Hepatocyte (in vitro differentiated cells): Measurements from ENCODE around the gene CLPTM1. TPM values are rescaled to one million over a fixed set of nuclear protein-coding genes. Genes with fewer than 3 reads are reported as not detected.

Experiments used
- DNase-seq: peaks from one replicate; pipeline ENCODE4 v3.0.0-alpha.2; 2016; ENCODE audit warnings: low spot score
- H2AFZ ChIP-seq: fragments of 200-600 bp; sonication (generic); 2 replicates; pipeline ENCODE4 v1.6.0; 2016; ENCODE audit warnings: antibody characterized with exemption, mild to moderate bottlenecking
- H3K27ac ChIP-seq: fragments of 200-600 bp; sonication (generic); 2 replicates; pipeline ENCODE4 v1.5.1; 2016; ENCODE audit warnings: mild to moderate bottlenecking
- H3K27me3 ChIP-seq: fragments of 200-600 bp; sonication (generic); 2 replicates; pipeline ENCODE4 v1.6.1; 2016
- H3K36me3 ChIP-seq: fragments of 200-600 bp; sonication (generic); replicated peaks from 2 replicates; pipeline ENCODE4 v1.5.1; 2016; ENCODE audit warnings: low read depth; ENCODE audit not compliant: insufficient read depth
- H3K4me1 ChIP-seq: fragments of 200-600 bp; sonication (generic); 2 replicates; pipeline ENCODE4 v1.5.1; 2016; ENCODE audit warnings: mild to moderate bottlenecking, moderate library complexity; ENCODE audit not compliant: insufficient read depth
- H3K4me2 ChIP-seq: fragments of 200-600 bp; sonication (generic); 2 replicates; pipeline ENCODE4 v1.6.0; 2016
- H3K4me3 ChIP-seq: fragments of 200-600 bp; sonication (generic); 2 replicates; pipeline ENCODE4 v1.5.1; 2016; ENCODE audit warnings: mild to moderate bottlenecking
- H3K79me2 ChIP-seq: fragments of 200-600 bp; sonication (generic); 2 replicates; pipeline ENCODE4 v1.6.0; 2017; ENCODE audit warnings: mild to moderate bottlenecking
- H3K9me2 ChIP-seq: fragments of 200-600 bp; sonication (generic); replicated peaks from 2 replicates; pipeline ENCODE4 v1.6.0; 2017; ENCODE audit warnings: mild to moderate bottlenecking; ENCODE audit not compliant: insufficient read depth
- H3K9me3 ChIP-seq: fragments of 200-600 bp; sonication (generic); 2 replicates; pipeline ENCODE4 v1.5.1; 2016; ENCODE audit warnings: low read depth, mild to moderate bottlenecking
- H4K20me1 ChIP-seq: fragments of 200-600 bp; sonication (generic); 2 replicates; pipeline ENCODE4 v1.6.0; 2016; ENCODE audit warnings: mild to moderate bottlenecking; ENCODE audit not compliant: insufficient read depth, poor library complexity, severe bottlenecking
- EZH2 ChIP-seq: fragments of 200-600 bp; sonication (generic); IDR thresholded peaks from 2 replicates; pipeline ENCODE4 v1.6.1; 2016; ENCODE audit warnings: antibody characterized with exemption, mild to moderate bottlenecking, borderline replicate concordance
- EZH2phosphoT487 ChIP-seq: fragments of 200-600 bp; sonication (generic); IDR thresholded peaks from one replicate; pipeline ENCODE4 v1.6.1; 2018; ENCODE audit warnings: antibody characterized with exemption, mild to moderate bottlenecking, low read depth, moderate library complexity; ENCODE audit not compliant: unreplicated experiment, severe bottlenecking
- WGBS: methylation state at CpG from one replicate; pipeline ENCODE4 v1.1.6; 2016; ENCODE audit warnings: low lambda C conversion rate; ENCODE audit errors: missing lambda C conversion rate; 5-methylcytosine and 5-hydroxymethylcytosine counted together
- polyA plus RNA-seq: library from polyadenylated mRNA; unstranded; fragments of >200 nt; fragmentation: Nextera tagmentation; extraction: Ambion mirVana; gene quantifications from 2 replicates; pipeline ENCODE4 v1.2.1, GENCODE V29; 2016
- total RNA-seq: library from RNA; depleted of rRNA; stranded (reverse); fragments of >200 nt; gene quantifications from 2 replicates; pipeline ENCODE4 v1.2.3, GENCODE V29; 2014
- TF ChIP-seq, protein P1 (sequence below): fragments of 200-600 bp; sonication (generic); IDR thresholded peaks from 2 replicates; pipeline ENCODE4 v1.5.1; 2016; ENCODE audit warnings: antibody characterized with exemption, mild to moderate bottlenecking; ENCODE audit not compliant: poor library complexity

The CLPTM1 gene
- total and polyA plus RNA-seq, 2 experiments from 2014 or later: 49.1 to 93.1 TPM

DNA sequence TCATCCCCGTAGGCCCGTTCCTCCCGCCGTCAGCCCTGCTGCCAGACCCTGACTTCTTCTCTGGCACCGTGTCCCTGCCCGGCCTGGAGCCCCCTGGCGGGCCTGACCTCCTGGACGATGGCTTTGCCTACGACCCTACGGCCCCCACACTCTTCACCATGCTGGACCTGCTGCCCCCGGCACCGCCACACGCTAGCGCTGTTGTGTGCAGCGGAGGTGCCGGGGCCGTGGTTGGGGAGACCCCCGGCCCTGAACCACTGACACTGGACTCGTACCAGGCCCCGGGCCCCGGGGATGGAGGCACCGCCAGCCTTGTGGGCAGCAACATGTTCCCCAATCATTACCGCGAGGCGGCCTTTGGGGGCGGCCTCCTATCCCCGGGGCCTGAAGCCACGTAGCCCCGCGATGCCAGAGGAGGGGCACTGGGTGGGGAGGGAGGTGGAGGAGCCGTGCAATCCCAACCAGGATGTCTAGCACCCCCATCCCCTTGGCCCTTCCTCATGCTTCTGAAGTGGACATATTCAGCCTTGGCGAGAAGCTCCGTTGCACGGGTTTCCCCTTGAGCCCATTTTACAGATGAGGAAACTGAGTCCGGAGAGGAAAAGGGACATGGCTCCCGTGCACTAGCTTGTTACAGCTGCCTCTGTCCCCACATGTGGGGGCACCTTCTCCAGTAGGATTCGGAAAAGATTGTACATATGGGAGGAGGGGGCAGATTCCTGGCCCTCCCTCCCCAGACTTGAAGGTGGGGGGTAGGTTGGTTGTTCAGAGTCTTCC lies 82.4 kb downstream of the CLPTM1 start:
- H3K9me2 ChIP-seq: no peaks in the 10 kb centered on the region
- DNase-seq: no peak
- H3K4me1 ChIP-seq: peaks cover 9% of the 10 kb centered on the region
- H2AFZ ChIP-seq: no peak overlapping the region
- H3K4me2 ChIP-seq: no peak overlapping the region
- no peak overlapping the region for H3K27ac ChIP-seq
- peaks cover 36% of the 10 kb centered on the region for H3K79me2 ChIP-seq
- no peaks in the 10 kb centered on the region for H3K27me3 ChIP-seq
- no peaks in the 10 kb centered on the region for H3K9me3 ChIP-seq
- TF ChIP-seq EZH2: no peak
- TF ChIP-seq, protein P1, sequence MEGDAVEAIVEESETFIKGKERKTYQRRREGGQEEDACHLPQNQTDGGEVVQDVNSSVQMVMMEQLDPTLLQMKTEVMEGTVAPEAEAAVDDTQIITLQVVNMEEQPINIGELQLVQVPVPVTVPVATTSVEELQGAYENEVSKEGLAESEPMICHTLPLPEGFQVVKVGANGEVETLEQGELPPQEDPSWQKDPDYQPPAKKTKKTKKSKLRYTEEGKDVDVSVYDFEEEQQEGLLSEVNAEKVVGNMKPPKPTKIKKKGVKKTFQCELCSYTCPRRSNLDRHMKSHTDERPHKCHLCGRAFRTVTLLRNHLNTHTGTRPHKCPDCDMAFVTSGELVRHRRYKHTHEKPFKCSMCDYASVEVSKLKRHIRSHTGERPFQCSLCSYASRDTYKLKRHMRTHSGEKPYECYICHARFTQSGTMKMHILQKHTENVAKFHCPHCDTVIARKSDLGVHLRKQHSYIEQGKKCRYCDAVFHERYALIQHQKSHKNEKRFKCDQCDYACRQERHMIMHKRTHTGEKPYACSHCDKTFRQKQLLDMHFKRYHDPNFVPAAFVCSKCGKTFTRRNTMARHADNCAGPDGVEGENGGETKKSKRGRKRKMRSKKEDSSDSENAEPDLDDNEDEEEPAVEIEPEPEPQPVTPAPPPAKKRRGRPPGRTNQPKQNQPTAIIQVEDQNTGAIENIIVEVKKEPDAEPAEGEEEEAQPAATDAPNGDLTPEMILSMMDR: no peak
- TF ChIP-seq EZH2phosphoT487: no peak
- no peaks in the 10 kb centered on the region for H3K36me3 ChIP-seq
- H3K4me3 ChIP-seq: no peak overlapping the region
- H4K20me1 ChIP-seq: peaks cover 29% of the 10 kb centered on the region
- WGBS: 94% methylated on average over 37 of the region's 37 CpGs

DNA sequence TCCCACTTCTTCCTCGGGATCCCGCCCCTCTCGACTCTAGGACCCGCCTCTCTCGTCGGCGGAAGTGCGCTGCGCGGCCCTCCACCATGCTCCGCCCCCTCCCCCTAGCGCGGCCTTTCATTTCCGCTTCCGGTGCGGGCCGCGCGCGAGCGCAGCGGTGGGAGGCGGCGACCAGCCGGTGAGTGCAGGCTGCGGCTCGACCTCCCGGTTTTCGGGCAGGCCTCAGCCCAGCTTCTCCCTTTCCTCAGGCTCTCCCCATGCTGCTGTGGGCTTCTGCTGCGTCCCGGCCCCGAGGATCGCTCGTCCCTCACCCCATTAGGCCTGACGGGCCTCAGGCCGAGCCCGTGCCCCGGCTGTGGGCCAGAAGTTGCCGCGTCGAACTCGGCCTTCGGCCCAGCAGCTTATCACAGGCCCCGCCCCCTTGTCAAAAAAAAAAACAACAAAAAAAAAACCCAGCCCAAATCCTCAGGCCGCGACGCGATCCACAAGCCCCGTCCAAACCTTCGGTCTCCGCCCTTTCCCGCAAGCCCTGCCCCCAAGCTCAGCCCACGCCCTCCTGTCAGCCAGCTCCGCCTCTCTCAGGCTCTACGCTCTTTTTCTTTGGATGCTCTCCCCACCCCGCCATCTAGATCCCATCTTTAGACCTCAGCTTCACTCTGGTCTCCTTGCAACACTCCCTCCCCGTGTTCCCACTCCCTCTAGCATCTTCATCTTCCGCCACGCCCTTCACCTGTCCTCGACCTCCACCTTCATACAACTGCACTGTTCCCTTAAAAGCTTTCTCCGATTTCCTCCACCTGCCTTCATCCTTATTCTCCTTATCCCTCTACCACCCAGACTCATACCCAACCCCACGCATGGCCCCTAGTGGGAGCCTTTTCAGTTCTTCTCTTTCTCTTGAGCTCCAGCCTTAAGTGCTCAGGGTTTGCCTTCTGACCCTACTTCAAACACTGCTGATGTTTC lies 84.0 kb downstream of the CLPTM1 start, which contains the start of gene CLASRP:
Gene CLASRP (plus strand): TSS at position 115 of the 963 bp plus-strand sequence. CDS start 1,168 bp downstream, outside the sequence.
- WGBS: 5% methylated on average over 57 of the region's 62 CpGs

DNA sequence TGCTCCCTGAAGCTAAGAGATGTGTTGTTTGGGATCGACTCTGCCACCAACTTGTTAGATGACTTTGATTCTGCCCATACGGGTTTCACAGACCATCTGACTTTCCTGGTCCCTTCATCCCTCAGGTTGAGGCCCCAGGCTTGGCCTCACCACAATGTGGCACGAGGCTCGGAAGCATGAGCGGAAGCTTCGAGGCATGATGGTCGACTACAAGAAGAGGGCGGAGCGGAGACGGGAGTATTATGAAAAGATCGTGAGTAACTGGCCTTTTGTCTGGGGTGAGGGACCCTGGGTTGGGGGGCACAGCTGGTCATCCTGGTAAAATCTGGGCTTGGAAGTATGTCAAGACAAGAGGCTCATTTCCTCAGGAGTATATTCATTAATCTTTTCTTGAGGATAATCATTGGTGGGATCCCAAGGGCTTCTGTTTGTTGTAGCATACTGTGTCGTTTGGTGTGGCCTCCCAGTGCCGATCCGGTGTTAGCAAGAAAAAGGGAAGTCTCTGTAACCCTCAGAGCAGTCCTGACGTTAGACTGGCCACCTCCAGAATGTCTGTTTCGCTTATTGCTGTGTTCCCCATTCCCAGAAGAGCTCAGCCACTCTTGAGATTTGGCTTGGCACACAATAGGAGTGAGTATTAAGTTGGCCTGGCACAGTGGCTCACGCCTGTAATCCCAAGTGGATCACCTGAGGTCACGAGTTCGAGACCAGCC lies 85.0 kb downstream of the CLPTM1 start:
- H3K9me2 ChIP-seq: no peaks in the 10 kb centered on the region
- peaks cover 9% of the 10 kb centered on the region for H3K4me1 ChIP-seq
- H3K4me3 ChIP-seq: no peak overlapping the region
- DNase-seq: no peak
- H3K36me3 ChIP-seq: no peaks in the 10 kb centered on the region
- 90% methylated on average over 19 of the region's 19 CpGs for WGBS
- H3K9me3 ChIP-seq: no peaks in the 10 kb centered on the region
- TF ChIP-seq, protein P1: no peak
- TF ChIP-seq EZH2: no peak
- TF ChIP-seq EZH2phosphoT487: no peak
- H3K79me2 ChIP-seq: peaks cover 60% of the 10 kb centered on the region
- H4K20me1 ChIP-seq: peaks cover 45% of the 10 kb centered on the region
- H3K27ac ChIP-seq: no peak overlapping the region
- no peaks in the 10 kb centered on the region for H3K27me3 ChIP-seq
- no peak overlapping the region for H2AFZ ChIP-seq
- peak overlapping the region; percentile 82 for H3K4me2 ChIP-seq

More for the DNA sequence above, 84.0 kb downstream of the CLPTM1 start, which contains the start of gene CLASRP:
- peak; percentile 96 for DNase-seq
- TF ChIP-seq EZH2 (no peak), EZH2phosphoT487 (no peak)
- TF ChIP-seq, protein P1: no peak
- Histone ChIP-seq H4K20me1 (peaks cover 35% of the 10 kb centered on the region), H3K4me1 (peaks cover 9% of the 10 kb centered on the region), H2AFZ (peak within 1 kb of the TSS; percentile 60), H3K27ac (peak within 1 kb of the TSS; percentile 95), H3K79me2 (peaks cover 50% of the 10 kb centered on the region), H3K4me3 (peak within 1 kb of the TSS; percentile 78), H3K9me3 (no peaks in the 10 kb centered on the region), H3K27me3 (no peaks in the 10 kb centered on the region), H3K36me3 (no peaks in the 10 kb centered on the region), H3K9me2 (no peaks in the 10 kb centered on the region), H3K4me2 (peak within 1 kb of the TSS; percentile 82)
